IMR-90 (cell line): ENCODE measurements around the gene PRSS50. TPM values are rescaled to one million over a fixed set of nuclear protein-coding genes. Genes with fewer than 3 reads are reported as not detected.
"Not testable (repeated sequence)": the region's sequence is repeated elsewhere in the genome, so short reads cannot be mapped to it uniquely, and the experiment has no call there.

Experiments
- ATAC-seq: fragments of 200-7000 bp; cut with Tn5 transposase; 2 replicates; pipeline ENCODE4 v1.9.1; 2020; ENCODE audit warnings: low read depth, mild to moderate bottlenecking, moderate library complexity
- BruUV-seq: library from RNA; stranded (reverse); fragments of 400-500 nt; replicated peaks from 2 replicates; lab custom pipeline; 2021; lab: Mats Ljungman, UMichigan
- CTCF ChIA-PET: fragments of 300-600 bp; formaldehyde crosslinking; extraction: SDS; loops from one replicate; lab custom pipeline; 2021; ENCODE audit warnings: antibody characterized with exemption; lab: Yijun Ruan, JAX
- POLR2A ChIA-PET: fragments of 300-600 bp; sonication (Branson Sonifier 250); formaldehyde crosslinking; loops from one replicate; lab custom pipeline; 2022; ENCODE audit warnings: antibody characterized with exemption; ENCODE audit not compliant: unreplicated experiment; lab: Charles Lee
- DNase-seq: peaks from one replicate; pipeline ENCODE4 v3.0.0; 2013
- H2AFZ ChIP-seq: replicated peaks from 2 replicates; pipeline ENCODE3; 2013; ENCODE audit warnings: low read length, mild to moderate bottlenecking; ENCODE audit not compliant: poor library complexity
- H2AK5ac ChIP-seq: 2 replicates; pipeline ENCODE4 v1.6.1; 2013; ENCODE audit warnings: low read depth, low read length, inconsistent platforms
- H2AK9ac ChIP-seq: replicated peaks from 2 replicates; pipeline ENCODE3; 2013; ENCODE audit warnings: mild to moderate bottlenecking, low read depth, low read length, moderate library complexity; ENCODE audit not compliant: poor library complexity
- H2BK120ac ChIP-seq: 2 replicates; pipeline ENCODE4 v1.6.1; 2013; ENCODE audit warnings: low read depth, low read length, inconsistent platforms
- H2BK15ac ChIP-seq: 3 replicates; pipeline ENCODE4 v1.6.1; 2013; ENCODE audit warnings: low read depth, low read length, inconsistent platforms
- H2BK20ac ChIP-seq: 2 replicates; pipeline ENCODE4 v1.6.1; 2013; ENCODE audit warnings: low read depth, mild to moderate bottlenecking, inconsistent platforms, low read length, moderate library complexity
- H2BK5ac ChIP-seq: 2 replicates; pipeline ENCODE4 v1.6.1; 2013; ENCODE audit warnings: mild to moderate bottlenecking, low read depth, low read length, inconsistent platforms; ENCODE audit not compliant: poor library complexity, severe bottlenecking
- H3K14ac ChIP-seq: replicated peaks from 2 replicates; pipeline ENCODE4 v1.6.1; 2013; ENCODE audit warnings: low read depth, low read length, inconsistent platforms
- H3K18ac ChIP-seq: 2 replicates; pipeline ENCODE4 v1.6.1; 2013; ENCODE audit warnings: low read depth, low read length, control low read depth
- H3K23ac ChIP-seq: 2 replicates; pipeline ENCODE4 v1.6.1; 2013; ENCODE audit warnings: low read depth, low read length, inconsistent platforms
- H3K27ac ChIP-seq: 2 replicates; pipeline ENCODE4 v1.5.1; 2013; ENCODE audit warnings: mild to moderate bottlenecking, control low read depth, low read length; ENCODE audit not compliant: insufficient read depth
- H3K27me3 ChIP-seq: 2 replicates; pipeline ENCODE4 v1.6.1; 2013; ENCODE audit warnings: low read length; ENCODE audit not compliant: control insufficient read depth, insufficient read depth
- H3K36me3 ChIP-seq: 2 replicates; pipeline ENCODE4 v1.6.1; 2013; ENCODE audit warnings: low read length, mixed read lengths; ENCODE audit not compliant: control insufficient read depth, insufficient read depth
- H3K4ac ChIP-seq: 2 replicates; pipeline ENCODE4 v1.6.1; 2013; ENCODE audit warnings: low read depth, low read length, inconsistent platforms
- H3K4me1 ChIP-seq: 2 replicates; pipeline ENCODE4 v1.6.1; 2013; ENCODE audit warnings: low read length, mixed read lengths; ENCODE audit not compliant: control insufficient read depth, insufficient read depth
- H3K4me2 ChIP-seq: 2 replicates; pipeline ENCODE4 v1.6.1; 2013; ENCODE audit warnings: low read depth, mild to moderate bottlenecking, control low read depth, low read length, moderate library complexity
- H3K4me3 ChIP-seq: 2 replicates; pipeline ENCODE4 v1.5.1; 2013; ENCODE audit warnings: low read depth, mild to moderate bottlenecking, control low read depth, low read length, moderate library complexity; ENCODE audit not compliant: insufficient read depth
- H3K56ac ChIP-seq: 2 replicates; pipeline ENCODE4 v1.6.1; 2013; ENCODE audit warnings: low read length, inconsistent platforms; ENCODE audit not compliant: insufficient read depth; ENCODE audit errors: extremely low read depth
- H3K79me1 ChIP-seq, 2 experiments: 2 replicates each; pipeline ENCODE4 v1.6.1; 2013; ENCODE audit warnings: low read length in 2 of 2, inconsistent platforms in 1 of 2, low read depth in 1 of 2
- H3K9ac ChIP-seq: 2 replicates; pipeline ENCODE4 v1.6.1; 2013; ENCODE audit warnings: low read depth, low read length, control low read depth
- H3K9me1 ChIP-seq: 2 replicates; pipeline ENCODE4 v1.6.1; 2013; ENCODE audit warnings: low read length, inconsistent platforms; ENCODE audit not compliant: insufficient read depth
- H3K9me3 ChIP-seq: 2 replicates; pipeline ENCODE4 v1.6.1; 2013; ENCODE audit warnings: low read length; ENCODE audit not compliant: control insufficient read depth, insufficient read depth
- H4K20me1 ChIP-seq: 2 replicates; pipeline ENCODE4 v1.6.1; 2013; ENCODE audit warnings: low read length, inconsistent platforms; ENCODE audit not compliant: insufficient read depth
- H4K5ac ChIP-seq: 2 replicates; pipeline ENCODE4 v1.6.1; 2013; ENCODE audit warnings: mild to moderate bottlenecking, low read depth, low read length, control low read depth
- H4K8ac ChIP-seq, 2 experiments: 2 replicates each; pipeline ENCODE4 v1.6.1; 2013; ENCODE audit warnings: low read depth in 2 of 2, low read length in 2 of 2, control low read depth in 1 of 2, inconsistent platforms in 1 of 2
- H4K91ac ChIP-seq: 2 replicates; pipeline ENCODE4 v1.6.1; 2013; ENCODE audit warnings: low read depth, low read length, inconsistent platforms; ENCODE audit not compliant: insufficient read depth
- WGBS, 2 experiments: methylation state at CpG; one replicate each; pipeline versions ENCODE4 v1.1.5 to v1.1.7; 2013; ENCODE audit warnings: missing lambda C conversion rate in 2 of 2; ENCODE audit not compliant: insufficient read length in 1 of 2; ENCODE audit errors: extremely low coverage in 2 of 2; 5-methylcytosine and 5-hydroxymethylcytosine counted together
- dilution Hi-C: fragments of 300-500 bp; cut with HindIII; formaldehyde crosslinking; loops from one replicate; pipeline ENCODE4 v1.14.3; 2018; ENCODE audit warnings: low sequenced_read_pairs; ENCODE audit not compliant: unreplicated experiment
- in situ Hi-C: fragments of 300-500 bp; cut with MboI; formaldehyde crosslinking; loops from 3 replicates; pipeline ENCODE4 v1.14.3; 2019; ENCODE audit warnings: low sequenced_read_pairs, inconsistent platforms, mixed read lengths
- intact Hi-C: fragments of 100-400 bp; cut with micrococcal nuclease; formaldehyde crosslinking; loops from 2 replicates; pipeline ENCODE4 v1.10.0; 2022
- polyA plus RNA-seq, 3 experiments: library from polyadenylated mRNA; depleted of rRNA; stranded (reverse); fragments of >200 nt; gene quantifications; 2 replicates each; pipeline ENCODE4 v1.2.3, GENCODE V29; 2012; ENCODE audit warnings: low replicate concordance in 1 of 3
- total RNA-seq: library from RNA; depleted of rRNA; stranded (reverse); fragments of >200 nt; gene quantifications from 2 replicates; pipeline ENCODE4 v1.2.3, GENCODE V29; 2012

PRSS50 gene
- total and polyA plus RNA-seq, 2 of the 4 experiments (the other 2 are of a cell fraction): not detected

DNA sequence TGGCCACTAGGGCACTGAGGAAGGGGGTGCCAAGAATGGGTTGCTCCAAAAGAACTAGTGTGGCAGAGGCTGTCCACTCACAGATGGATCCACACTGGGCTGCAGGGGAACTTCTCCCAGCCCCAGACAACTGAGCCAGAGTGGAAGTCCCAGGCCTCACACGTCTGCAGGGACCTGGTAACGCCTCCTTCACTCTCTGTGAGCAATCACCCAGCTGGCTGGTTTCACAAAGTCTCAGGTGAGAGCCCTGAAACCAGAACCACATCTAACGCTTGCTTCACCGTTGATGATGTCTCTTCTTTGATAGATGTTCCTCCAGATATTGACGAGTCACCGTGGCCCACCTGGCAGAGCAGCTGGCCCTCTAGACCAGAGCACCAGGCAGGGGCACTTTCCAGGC lies 35.5 kb upstream of the PRSS50 start:
- H3K4ac ChIP-seq, H3K14ac ChIP-seq, DNase-seq, H4K20me1 ChIP-seq, H3K4me2 ChIP-seq, intact Hi-C loops, H3K4me1 ChIP-seq, H2AFZ ChIP-seq, ATAC-seq, BruUV-seq, H4K91ac ChIP-seq, H3K18ac ChIP-seq, dilution Hi-C loops, H3K9me3 ChIP-seq, H2BK15ac ChIP-seq, H3K9ac ChIP-seq, H2AK9ac ChIP-seq, H3K79me1 ChIP-seq, H4K8ac ChIP-seq, H3K23ac ChIP-seq, H3K56ac ChIP-seq, H2BK5ac ChIP-seq, H3K36me3 ChIP-seq, H3K4me3 ChIP-seq, H3K27ac ChIP-seq, H2AK5ac ChIP-seq, CTCF ChIA-PET, H2BK120ac ChIP-seq, H2BK20ac ChIP-seq, H3K9me1 ChIP-seq, H4K5ac ChIP-seq: not testable (repeated sequence)
- peaks cover 38% of the 10 kb centered on the region for H3K27me3 ChIP-seq
- in situ Hi-C loops: loop anchor here (5.0 kb wide), 1 partner anchor 59 kb away; no protein-coding TSS in a partner anchor
- POLR2A ChIA-PET: interaction anchor here (1.1 kb wide), 1 partner anchor 58 kb away, joined by 4 read pairs; no protein-coding TSS in a partner anchor
- 50% methylated on average over 2 of the region's 6 CpGs; no CpG with 5 or more reads in 1 of the 2 experiments for WGBS, 2 experiments
